GM18507 (cell line): ENCODE measurements around the gene PHF19.

Experiments used
- DNase-seq: peaks from one replicate; pipeline ENCODE4 v3.0.0; 2011; ENCODE audit warnings: low read depth; ENCODE audit not compliant: insufficient read length; ENCODE audit errors: extremely low spot score
- FAIRE-seq: peaks from 2 replicates; lab custom pipeline; 2011; peaks lifted over from hg19 to GRCh38; lab: Jason Lieb, UNC

PHF19 gene

GRCh38 chr9:120877276-120878034 lies 467 bp upstream of the PHF19 start:
- DNase-seq (peak; percentile 55), FAIRE-seq (peak; percentile 26)

DNA sequence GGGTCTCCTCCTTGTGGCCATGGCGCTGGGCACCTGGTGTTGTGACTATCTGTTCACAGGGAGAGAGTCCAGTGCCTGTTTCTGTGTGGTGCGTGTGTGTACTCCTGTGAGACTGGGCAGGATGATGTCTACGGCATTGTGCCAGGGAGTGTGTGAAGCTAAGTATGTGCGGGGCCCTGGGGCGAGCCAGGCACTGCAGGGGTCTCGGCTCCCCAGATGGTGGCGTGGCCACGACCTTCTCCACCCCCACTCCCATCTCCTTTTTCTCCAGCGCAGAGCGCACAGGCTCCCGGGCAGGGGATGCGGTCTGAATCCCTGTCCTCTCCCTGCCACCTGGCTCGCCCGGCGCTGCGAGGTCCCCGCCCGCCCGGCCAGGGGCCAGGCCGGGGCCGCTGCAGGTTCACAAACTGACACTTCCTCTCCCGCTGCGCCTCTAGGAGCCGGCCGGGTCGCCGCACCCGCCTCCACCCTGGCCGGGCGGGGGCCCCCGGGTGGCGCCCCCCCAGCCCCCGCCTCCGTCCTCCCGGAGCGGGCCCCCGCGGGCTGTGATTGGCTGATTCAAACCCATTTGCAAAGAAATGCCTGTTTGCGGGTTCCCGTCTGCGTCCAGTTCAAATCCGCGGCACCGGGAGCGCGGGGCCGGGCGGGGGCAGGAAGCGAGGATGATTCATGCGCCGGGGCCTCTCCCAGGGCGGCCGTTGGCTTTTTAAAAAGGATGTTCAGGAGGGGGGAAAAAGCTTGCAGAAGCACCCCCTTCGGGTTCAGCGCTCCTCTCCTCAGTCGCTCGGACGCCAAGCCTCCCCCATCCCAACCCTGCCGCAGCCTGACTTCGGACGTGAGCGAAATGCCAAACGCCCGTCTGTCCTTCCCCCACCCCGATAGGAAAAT lies 790 bp downstream of the PHF19 start:
- FAIRE-seq: peak; percentile 59
- DNase-seq: peak; percentile 79

DNA sequence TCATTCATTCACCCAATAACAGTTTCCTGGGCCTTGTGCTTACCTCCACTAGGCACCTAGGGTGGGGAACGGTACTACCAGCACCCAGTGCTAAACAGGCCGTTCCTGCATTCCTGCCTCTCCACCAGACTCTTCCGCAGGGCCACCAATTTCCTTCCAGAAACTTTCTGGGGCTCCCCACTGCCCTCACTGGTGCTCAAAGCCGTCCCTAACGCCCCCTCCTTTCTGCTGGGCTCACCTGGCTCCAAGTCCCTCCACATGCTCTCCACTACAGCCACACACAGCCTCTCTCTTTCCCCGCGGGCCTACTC lies 1.4 kb downstream of the PHF19 start:
- FAIRE-seq (no peak), DNase-seq (no peak)

- FAIRE-seq (no peak), DNase-seq (no peak)
Measured at GRCh38 chr9:120875195-120875565, 1.8 kb downstream of the PHF19 start.

DNA sequence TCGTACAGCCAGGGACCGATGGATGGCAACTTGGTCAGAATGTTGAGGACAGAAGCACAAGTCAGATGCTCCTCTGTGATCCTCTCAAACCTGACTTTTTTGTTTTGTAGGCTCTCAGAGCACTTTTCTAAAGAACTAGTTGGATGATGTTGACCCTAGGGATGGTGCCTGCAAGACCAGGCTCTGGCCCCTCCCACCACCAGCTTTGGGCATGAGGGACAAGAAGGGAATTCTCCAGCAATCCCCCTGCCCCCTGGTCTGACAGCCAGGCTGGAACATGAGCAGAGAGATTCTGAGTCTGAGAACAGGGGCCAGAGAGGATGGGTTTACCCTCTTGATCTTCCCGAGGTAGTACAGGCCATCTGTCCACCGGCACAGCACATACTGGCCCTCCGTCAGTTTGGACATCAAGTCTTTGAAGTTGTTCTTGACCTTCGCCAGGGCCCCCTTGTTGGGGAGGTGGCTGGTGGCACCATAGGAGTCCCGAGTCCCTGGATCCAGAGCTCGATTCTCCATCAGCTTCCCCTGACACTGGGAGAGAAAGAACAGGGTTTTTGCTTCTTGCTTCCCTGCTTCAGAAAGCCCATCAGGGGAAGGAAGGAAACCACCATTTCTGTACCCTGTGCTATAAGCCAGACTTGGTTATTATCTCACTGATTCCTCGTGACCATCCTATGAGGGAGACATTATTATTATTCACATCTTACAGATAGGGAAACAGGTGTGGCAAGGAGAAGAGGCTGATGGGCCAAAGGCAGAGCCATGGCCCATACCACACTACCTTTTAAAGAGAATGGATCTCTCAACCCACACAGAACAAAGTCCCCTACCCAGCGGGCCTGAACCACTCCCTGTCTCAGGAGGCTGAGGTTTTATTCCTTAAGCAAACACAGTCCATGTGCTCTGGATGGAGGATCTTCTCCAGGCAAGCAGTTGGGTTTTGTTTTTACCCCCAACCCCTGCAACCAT lies 2.5 kb downstream of the PHF19 start:
- FAIRE-seq: no peak
- DNase-seq: no peak

DNA sequence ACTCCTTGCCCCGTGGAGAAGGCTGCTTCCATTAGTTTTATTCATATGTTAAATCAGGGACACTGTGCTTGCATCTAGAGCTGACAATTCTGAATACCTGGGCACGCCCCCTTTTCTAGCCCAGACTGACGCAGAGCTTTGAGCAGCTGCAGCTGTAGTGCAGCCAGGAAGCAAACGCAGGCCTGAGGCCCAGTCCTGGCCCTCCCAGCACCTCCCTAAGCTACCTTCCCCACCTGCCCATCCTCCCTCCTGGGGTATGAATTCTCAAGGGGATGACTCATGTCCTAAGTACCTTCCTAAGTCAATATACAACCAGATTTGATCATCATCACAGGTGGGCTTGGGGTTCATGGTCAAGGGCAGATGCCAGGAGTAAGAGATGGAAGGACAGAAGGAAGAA lies 3.5 kb downstream of the PHF19 start:
- no peak for FAIRE-seq
- no peak for DNase-seq

DNA sequence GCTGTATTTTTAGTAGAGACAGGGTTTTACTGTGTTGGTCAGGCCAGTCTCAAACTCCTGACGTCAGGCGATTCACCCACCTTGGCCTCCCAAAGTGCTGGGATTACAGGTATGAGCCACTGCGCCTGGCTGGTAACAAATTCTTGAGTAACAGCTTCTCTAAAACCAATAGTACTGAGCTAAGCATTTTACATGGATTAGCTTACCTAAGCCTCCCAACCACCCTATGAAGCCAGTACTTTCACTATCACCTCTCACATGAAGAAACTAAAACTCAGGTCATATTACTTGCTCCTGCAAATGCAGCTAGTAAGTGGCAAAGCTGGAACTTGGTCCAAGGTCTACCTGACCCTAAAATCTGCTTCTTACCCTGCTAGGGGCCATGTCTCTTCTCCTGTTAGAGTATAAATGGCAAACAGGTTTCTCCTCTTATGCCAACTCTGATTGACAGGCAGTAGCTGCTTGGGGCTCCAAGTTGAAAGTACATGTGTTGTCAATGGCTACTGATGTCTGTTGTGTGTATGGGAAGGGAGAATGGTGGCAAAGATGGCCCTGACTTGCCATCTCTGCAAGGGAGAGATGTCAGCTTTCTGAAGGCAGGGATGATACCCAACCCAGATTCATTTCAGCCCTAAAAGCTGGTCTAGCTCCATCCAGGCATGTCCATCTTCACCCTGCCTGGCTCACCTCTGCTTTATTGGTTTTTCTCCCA lies 4.0 kb downstream of the PHF19 start:
- FAIRE-seq: no peak

GRCh38 chr9:120870206-120870605 lies 6.8 kb downstream of the PHF19 start:
- no peak for FAIRE-seq
- no peak for DNase-seq

More for the DNA sequence above, 4.0 kb downstream of the PHF19 start:
- DNase-seq: no peak

GRCh38 chr9:120869726-120870125 lies 7.3 kb downstream of the PHF19 start:
- no peak for FAIRE-seq
- no peak for DNase-seq

- FAIRE-seq: no peak
Measured at GRCh38 chr9:120869360-120869687, 7.7 kb downstream of the PHF19 start.

DNA sequence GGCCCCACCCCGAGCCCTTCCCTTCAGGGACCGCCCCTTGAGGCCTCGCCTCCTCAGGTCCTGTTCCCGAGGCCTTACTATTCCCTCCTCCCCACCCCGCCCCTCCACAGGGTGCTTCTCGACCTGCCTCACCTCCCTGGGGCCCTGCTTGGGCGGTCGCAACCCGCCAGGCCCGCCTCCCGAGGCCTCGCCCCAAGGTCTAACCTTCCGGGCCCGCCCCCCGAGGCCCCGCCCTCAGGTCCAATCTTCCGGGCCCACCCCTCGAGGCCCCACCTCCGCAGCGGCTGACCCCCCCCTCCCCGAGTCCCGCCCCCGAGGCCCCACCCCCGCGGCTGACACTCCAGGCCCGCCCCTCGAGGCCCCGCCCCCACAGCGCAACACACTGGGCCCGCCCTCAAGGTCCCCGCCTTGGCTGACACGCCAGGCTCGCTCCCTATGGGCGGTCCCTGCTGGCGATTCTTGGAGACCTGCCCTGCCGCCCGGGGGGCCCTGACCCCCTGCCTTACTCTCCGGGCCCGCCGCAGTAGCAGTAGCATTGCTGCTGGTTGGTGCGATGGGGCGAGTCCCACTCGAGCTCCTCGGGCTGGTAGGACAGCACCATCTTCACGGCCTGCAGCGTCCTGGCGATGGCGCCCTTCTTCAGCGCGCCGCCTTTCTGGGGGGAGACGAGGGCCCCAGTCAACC lies 8.2 kb downstream of the PHF19 start:
- DNase-seq: peak; percentile 95
- peak; percentile 73 for FAIRE-seq

More at GRCh38 chr9:120869360-120869687, 7.7 kb downstream of the PHF19 start:
- DNase-seq: no peak

GRCh38 chr9:120868339-120868675 lies 8.7 kb downstream of the PHF19 start:
- no peak for DNase-seq
- FAIRE-seq: no peak

- no peak for DNase-seq
- no peak for FAIRE-seq
Measured at GRCh38 chr9:120867676-120868338, 9.2 kb downstream of the PHF19 start.

DNA sequence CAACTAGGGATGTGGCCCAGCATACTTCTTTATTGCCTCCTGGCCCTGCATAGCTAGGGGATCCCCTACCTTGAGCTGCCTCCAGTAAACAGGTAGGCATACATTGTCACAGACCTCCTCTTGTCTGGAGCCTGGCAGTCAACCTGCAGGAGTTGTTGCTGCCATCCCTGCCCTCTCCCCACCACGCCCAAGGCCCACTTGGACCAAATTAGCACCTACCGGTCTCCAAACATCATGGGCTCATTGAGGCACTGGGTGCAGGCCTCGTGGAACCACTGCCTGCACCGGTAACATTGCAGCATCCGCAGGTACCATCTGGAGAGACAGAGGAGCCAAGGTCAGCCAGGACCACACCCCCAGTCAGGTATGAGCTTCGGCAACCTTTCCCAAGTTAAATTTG lies 10.3 kb downstream of the PHF19 start:
- DNase-seq (no peak), FAIRE-seq (no peak)

- FAIRE-seq (no peak), DNase-seq (no peak)
Measured at GRCh38 chr9:120865809-120866208, 11.2 kb downstream of the PHF19 start.

- FAIRE-seq (no peak), DNase-seq (no peak)
Measured at GRCh38 chr9:120865176-120865575, 11.8 kb downstream of the PHF19 start.

DNA sequence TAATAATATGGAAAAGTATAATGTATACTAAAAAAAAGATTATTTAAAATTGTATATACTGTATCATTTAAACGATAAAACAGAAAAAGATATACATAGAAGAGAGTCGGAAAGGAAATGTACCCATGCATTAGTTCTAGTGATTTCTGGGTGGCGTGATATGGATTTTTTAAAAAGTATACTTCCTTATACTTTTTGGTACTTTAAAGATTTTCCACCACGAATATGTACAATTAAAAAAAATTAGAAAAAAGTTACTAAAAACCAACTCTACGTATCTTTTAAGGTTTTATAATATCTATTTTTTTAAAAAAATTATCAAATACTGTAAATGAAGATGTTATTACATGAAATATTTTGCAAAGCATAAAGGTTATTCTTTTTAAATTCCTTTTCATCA lies 12.3 kb downstream of the PHF19 start:
- FAIRE-seq (no peak), DNase-seq (no peak)

DNA sequence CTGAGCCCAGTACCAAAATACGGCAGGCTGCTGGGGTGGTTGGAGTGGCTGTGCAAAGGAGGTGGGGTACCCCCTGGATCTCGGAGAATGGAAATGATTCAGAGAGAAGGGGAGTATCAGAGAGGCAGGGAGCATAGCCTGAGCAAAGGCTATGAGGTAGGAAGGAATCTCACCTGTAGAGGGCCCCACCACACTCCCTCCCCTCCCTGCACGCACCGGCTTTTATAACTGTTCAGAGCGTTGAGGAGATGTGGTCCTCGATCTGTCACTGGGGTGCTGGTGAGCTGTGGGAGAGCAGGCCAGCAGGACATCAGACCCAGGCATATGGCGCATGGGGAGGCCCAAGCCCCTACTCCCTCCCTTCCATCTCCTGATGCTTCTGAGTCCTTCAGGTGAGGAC lies 13.2 kb downstream of the PHF19 start:
- DNase-seq (no peak), FAIRE-seq (no peak)
